Neuronal stem cell (in vitro differentiated cells): ENCODE results near the gene VAMP4.

Experiments used
- DNase-seq: peaks from one replicate; pipeline ENCODE4 v3.0.0-alpha.2; 2013; ENCODE audit warnings: low spot score
- H2AFZ ChIP-seq: one replicate; pipeline ENCODE4 v1.6.1; 2013; ENCODE audit warnings: mild to moderate bottlenecking, low read length, inconsistent platforms
- H2AK5ac ChIP-seq: 2 replicates; pipeline ENCODE4 v1.6.1; 2013; ENCODE audit warnings: low read depth, mild to moderate bottlenecking, inconsistent platforms, low read length, moderate library complexity, mixed read lengths
- H2BK120ac ChIP-seq: 2 replicates; pipeline ENCODE4 v1.6.1; 2013; ENCODE audit warnings: low read depth, mild to moderate bottlenecking, inconsistent platforms, low read length, moderate library complexity, mixed read lengths
- H2BK12ac ChIP-seq: one replicate; pipeline ENCODE4 v1.6.1; 2013; ENCODE audit warnings: low read length, inconsistent platforms
- H2BK15ac ChIP-seq: 2 replicates; pipeline ENCODE4 v1.6.1; 2013; ENCODE audit warnings: mild to moderate bottlenecking, low read length, inconsistent platforms, mixed read lengths
- H2BK5ac ChIP-seq: one replicate; pipeline ENCODE4 v1.6.1; 2013; ENCODE audit warnings: inconsistent platforms, mild to moderate bottlenecking, low read length, moderate library complexity
- H3K14ac ChIP-seq: one replicate; pipeline ENCODE4 v1.6.1; 2013; ENCODE audit warnings: low read length, inconsistent platforms
- H3K18ac ChIP-seq: 2 replicates; pipeline ENCODE4 v1.6.1; 2013; ENCODE audit warnings: low read length, inconsistent platforms
- H3K23ac ChIP-seq: 2 replicates; pipeline ENCODE4 v1.6.1; 2013; ENCODE audit warnings: low read depth, mild to moderate bottlenecking, mixed read lengths, low read length, inconsistent platforms; ENCODE audit not compliant: poor library complexity
- H3K27ac ChIP-seq: replicated peaks from 3 replicates; pipeline ENCODE4 v1.5.1; 2013; ENCODE audit warnings: low read length, inconsistent platforms
- H3K27me3 ChIP-seq, 3 experiments: 2 replicates each; pipeline ENCODE4 v1.6.1; 2013; ENCODE audit warnings: low read length in 3 of 3, mild to moderate bottlenecking in 2 of 3, inconsistent platforms in 1 of 3, low read depth in 1 of 3, mixed read lengths in 1 of 3, moderate library complexity in 1 of 3; ENCODE audit not compliant: control insufficient read depth in 3 of 3, insufficient read depth in 3 of 3
- H3K36me3 ChIP-seq, 2 donors: replicated peaks in 1 of 2; 2 replicates each; pipeline ENCODE4 v1.6.1; 2013; ENCODE audit warnings: low read length in 2 of 2; ENCODE audit not compliant: control insufficient read depth in 2 of 2, insufficient read depth in 2 of 2
- H3K4ac ChIP-seq: 2 replicates; pipeline ENCODE4 v1.6.1; 2013; ENCODE audit warnings: inconsistent platforms, mild to moderate bottlenecking, low read length, moderate library complexity
- H3K4me1 ChIP-seq, 2 donors: 1 replicate in 1 of 2; 2 replicates in 1 of 2; pipeline ENCODE4 v1.6.1; 2013; ENCODE audit warnings: low read length in 2 of 2, low read depth in 1 of 2; ENCODE audit not compliant: control insufficient read depth in 2 of 2, insufficient read depth in 1 of 2
- H3K4me2 ChIP-seq: one replicate; pipeline ENCODE4 v1.6.1; 2013; ENCODE audit warnings: mild to moderate bottlenecking, low read length, inconsistent platforms; ENCODE audit not compliant: insufficient read depth, poor library complexity, severe bottlenecking
- H3K4me3 ChIP-seq, 2 donors: 2 replicates each; pipeline ENCODE4 v1.5.1; 2013; ENCODE audit warnings: low read length in 2 of 2, mild to moderate bottlenecking in 2 of 2, inconsistent platforms in 1 of 2, moderate library complexity in 1 of 2
- H3K79me1 ChIP-seq: one replicate; pipeline ENCODE4 v1.6.1; 2013; ENCODE audit warnings: low read depth, mild to moderate bottlenecking, inconsistent platforms, low read length, moderate library complexity
- H3K9ac ChIP-seq: one replicate; pipeline ENCODE4 v1.6.1; 2013; ENCODE audit warnings: mild to moderate bottlenecking, low read depth, low read length, inconsistent platforms; ENCODE audit not compliant: poor library complexity
- H3K9me3 ChIP-seq, 2 donors: replicated peaks in 1 of 2; 2 replicates each; pipeline versions ENCODE3 to v1.6.1; 2013; ENCODE audit warnings: low read length in 2 of 2, mild to moderate bottlenecking in 2 of 2, inconsistent platforms in 1 of 2, low read depth in 1 of 2, mixed read lengths in 1 of 2, moderate library complexity in 1 of 2; ENCODE audit not compliant: control insufficient read depth in 2 of 2, insufficient read depth in 1 of 2
- H4K8ac ChIP-seq: one replicate; pipeline ENCODE4 v1.6.1; 2013; ENCODE audit warnings: low read depth, mild to moderate bottlenecking, inconsistent platforms, low read length, moderate library complexity
- H4K91ac ChIP-seq: one replicate; pipeline ENCODE4 v1.6.1; 2013; ENCODE audit warnings: low read length, low read depth, mild to moderate bottlenecking, inconsistent platforms; ENCODE audit not compliant: poor library complexity
- WGBS, 2 donors: extraction: QIAGEN DNeasy Blood & Tissue Kit; methylation state at CpG; one replicate each; pipeline ENCODE4 v1.1.7; 2013; ENCODE audit warnings: missing lambda C conversion rate in 2 of 2, mixed read lengths in 1 of 2; ENCODE audit not compliant: insufficient read length in 2 of 2, insufficient replicate concordance in 1 of 2; ENCODE audit errors: extremely low coverage in 2 of 2; 5-methylcytosine and 5-hydroxymethylcytosine counted together

The VAMP4 gene

GRCh38 chr1:171769171-171769570, 27.3 kb upstream of the VAMP4 start:
- H4K8ac ChIP-seq: no peak overlapping the region
- H3K9me3 ChIP-seq: no peaks in the 10 kb centered on the region
- no peak overlapping the region for H3K18ac ChIP-seq
- H3K4me2 ChIP-seq: no peak overlapping the region
- WGBS, 2 donors: no CpG with 5 or more reads among the region's 3 CpGs
- no peaks in the 10 kb centered on the region for H3K4me1 ChIP-seq
- H2AK5ac ChIP-seq: no peak overlapping the region
- no peak overlapping the region for H2BK5ac ChIP-seq
- H3K4me3 ChIP-seq: no peak overlapping the region
- H2AFZ ChIP-seq: no peak overlapping the region
- no peaks in the 10 kb centered on the region for H3K79me1 ChIP-seq
- H3K4ac ChIP-seq: no peak overlapping the region
- H3K23ac ChIP-seq: no peak overlapping the region
- no peaks in the 10 kb centered on the region for H3K36me3 ChIP-seq
- no peak for DNase-seq
- H2BK15ac ChIP-seq: no peak overlapping the region
- H4K91ac ChIP-seq: no peak overlapping the region
- H3K14ac ChIP-seq: no peak overlapping the region
- H3K27ac ChIP-seq: no peak overlapping the region
- H2BK12ac ChIP-seq: no peak overlapping the region
- H2BK120ac ChIP-seq: no peak overlapping the region
- H3K27me3 ChIP-seq: no peaks in the 10 kb centered on the region
- no peak overlapping the region for H3K9ac ChIP-seq

GRCh38 chr1:171763764-171764163, 21.9 kb upstream of the VAMP4 start:
- Histone ChIP-seq H3K18ac (no peak overlapping the region), H3K4me3 (no peak overlapping the region), H2BK15ac (no peak overlapping the region), H3K23ac (no peak overlapping the region), H2BK120ac (no peak overlapping the region), H3K4me1 (no peaks in the 10 kb centered on the region), H2AK5ac (no peak overlapping the region), H3K9ac (no peak overlapping the region), H3K4me2 (no peak overlapping the region), H3K36me3 (no peaks in the 10 kb centered on the region), H2AFZ (no peak overlapping the region), H3K4ac (no peak overlapping the region), H3K27me3 (peaks cover 0 to 16% (median 0%) of the 10 kb centered on the region in 3 experiments), H4K91ac (no peak overlapping the region), H3K9me3 (no peaks in the 10 kb centered on the region), H3K27ac (no peak overlapping the region), H3K79me1 (no peaks in the 10 kb centered on the region), H4K8ac (no peak overlapping the region), H2BK5ac (no peak overlapping the region), H2BK12ac (no peak overlapping the region), H3K14ac (no peak overlapping the region)
- DNase-seq: no peak
- WGBS, 2 donors: no CpG with 5 or more reads among the region's 6 CpGs

- Histone ChIP-seq H3K9ac (no peak overlapping the region), H2AK5ac (no peak overlapping the region), H3K14ac (no peak overlapping the region), H3K4ac (no peak overlapping the region), H3K18ac (no peak overlapping the region), H3K4me1 (no peaks in the 10 kb centered on the region), H2BK5ac (no peak overlapping the region), H3K4me2 (no peak overlapping the region), H3K27ac (no peak overlapping the region), H3K36me3 (no peaks in the 10 kb centered on the region), H2BK15ac (no peak overlapping the region), H3K79me1 (no peaks in the 10 kb centered on the region), H2BK12ac (no peak overlapping the region), H3K4me3 (peak overlapping the region in 1 of 2 donors; percentile 57), H3K23ac (no peak overlapping the region), H2BK120ac (no peak overlapping the region), H4K8ac (no peak overlapping the region), H3K27me3 (peaks cover 0 to 25% (median 0%) of the 10 kb centered on the region in 3 experiments), H3K9me3 (no peaks in the 10 kb centered on the region), H4K91ac (no peak overlapping the region), H2AFZ (no peak overlapping the region)
- WGBS, 2 donors: no CpG with 5 or more reads among the region's 6 CpGs
- no peak for DNase-seq
These were observed 20.3 kb upstream of the VAMP4 start for GRCh38 chr1:171762143-171762563.

- no peaks in the 10 kb centered on the region for H3K4me1 ChIP-seq
- no peak overlapping the region for H2AFZ ChIP-seq
- no peaks in the 10 kb centered on the region for H3K79me1 ChIP-seq
- H3K14ac ChIP-seq: no peak overlapping the region
- peaks cover 0 to 18% (median 0%) of the 10 kb centered on the region in 3 experiments for H3K27me3 ChIP-seq
- no peak overlapping the region for H2BK120ac ChIP-seq
- H3K9ac ChIP-seq: no peak overlapping the region
- no peaks in the 10 kb centered on the region for H3K36me3 ChIP-seq
- H3K18ac ChIP-seq: no peak overlapping the region
- H4K8ac ChIP-seq: no peak overlapping the region
- H2BK12ac ChIP-seq: no peak overlapping the region
- no peak overlapping the region for H2BK5ac ChIP-seq
- H3K4ac ChIP-seq: no peak overlapping the region
- no peak overlapping the region for H3K23ac ChIP-seq
- no peak for DNase-seq
- H3K27ac ChIP-seq: no peak overlapping the region
- no peak overlapping the region for H2AK5ac ChIP-seq
- H3K4me3 ChIP-seq: no peak overlapping the region
- no peak overlapping the region for H3K4me2 ChIP-seq
- peaks cover 0 to 2% of the 10 kb centered on the region in 2 donors for H3K9me3 ChIP-seq
- H4K91ac ChIP-seq: no peak overlapping the region
- no peak overlapping the region for H2BK15ac ChIP-seq
These were observed 16.1 kb upstream of the VAMP4 start for GRCh38 chr1:171758011-171758410.
